Body of pancreas (tissue), 4 donors: ENCODE data around the gene RUSF1.

ENCODE experiments used
- CTCF ChIP-seq, 7 experiments: fragments of 450-650 bp in 4 of 7; fragments of 200-600 bp in 3 of 7; sonication (generic) in 3 of 7; IDR thresholded peaks; one replicate each; pipeline ENCODE4 v1.5.1; 2016 to 2019; ENCODE audit warnings: antibody characterized with exemption in 7 of 7
- POLR2A ChIP-seq, 3 donors: fragments of 450-650 bp; IDR thresholded peaks; one replicate each; pipeline ENCODE4 v1.6.1; 2016; ENCODE audit warnings: antibody characterized with exemption in 3 of 3, mild to moderate bottlenecking in 2 of 3

DNA sequence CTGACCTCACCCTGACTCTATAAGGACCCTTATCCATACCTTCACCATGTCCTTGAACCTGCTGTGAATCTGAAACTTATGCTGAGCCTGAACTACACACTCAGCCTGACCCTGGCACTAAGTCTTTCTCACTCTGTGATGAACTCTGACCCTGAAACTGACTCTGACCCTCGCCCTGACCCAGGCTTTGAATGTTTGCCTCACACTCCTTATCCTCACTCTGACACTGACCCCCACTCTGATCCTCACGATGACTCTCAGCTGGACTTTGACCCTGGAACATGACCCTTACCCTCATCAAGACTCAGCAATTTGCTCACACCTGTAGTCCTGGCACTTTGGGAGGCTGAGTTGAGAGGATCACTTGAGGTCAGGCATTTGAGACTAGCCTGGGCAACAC lies 23.9 kb upstream of the RUSF1 start:
- TF ChIP-seq CTCF (IDR thresholded peaks at IDR 0.05) = no peak
- TF ChIP-seq POLR2A (IDR thresholded peaks at IDR 0.05) = no peak
